ENCODE measurements around the gene POLDIP3. TPM values are rescaled to one million over a fixed set of nuclear protein-coding genes. Genes with fewer than 3 reads are reported as not detected.

Gene POLDIP3
- total RNA-seq, 1 experiment from 2014 or later, result 67.6 TPM

- Histone ChIP-seq H3K4me1 (ENCODE audit: control insufficient read depth in 1 of 2, insufficient read depth in 2 of 2, low read length in 2 of 2) (peaks cover 0 to 24% of the 10 kb centered on the region in 2 experiments; a peak in 3 of 4 replicates), H3K79me2 (ENCODE audit: insufficient read depth, low read length) (peaks cover 77% of the 10 kb centered on the region), H3K9me2 (ENCODE audit: insufficient read depth) (no peaks in the 10 kb centered on the region), H3K36me3 (ENCODE audit: control insufficient read depth in 1 of 2, insufficient read depth in 2 of 2, low read length in 2 of 2) (no peaks in the 10 kb centered on the region), H3K4me3 (replicated peaks in 1 of 2; ENCODE audit: low read depth in 1 of 2, low read length in 2 of 2) (no peak overlapping the region), H3K27ac (ENCODE audit: low read depth, low read length) (no peak overlapping the region), H3K4me2 (ENCODE audit: low read length) (no peak overlapping the region), H3K9me3 (ENCODE audit: control insufficient read depth in 1 of 2, insufficient read depth in 1 of 2, low read depth in 1 of 2, low read length in 2 of 2) (no peaks in the 10 kb centered on the region), H4K20me1 (ENCODE audit: insufficient read depth) (no peaks in the 10 kb centered on the region), H3K9ac (ENCODE audit: low read length) (no peak overlapping the region), H3K27me3 (ENCODE audit: insufficient read depth, low read length) (no peaks in the 10 kb centered on the region), H2AFZ (ENCODE audit: low read depth, low read length, poor library complexity, severe bottlenecking) (no peak overlapping the region)
- ChIA-PET POLR2A (interaction anchor here (1.2 kb wide), 1 partner anchor 28 kb away, joined by 3 read pairs; the partner anchor contains the start of gene POLDIP3), RAD21 (ENCODE audit: low non-redundant PET in 1 of 2, low total read pairs in 2 of 2, uncharacterized antibody in 2 of 2, unreplicated experiment in 2 of 2) (no interaction called here), CTCF (no interaction called here)
- intact Hi-C loops (cut with micrococcal nuclease), result no loop called here
- ATAC-seq (no peak), DNase-seq (ENCODE audit: low read depth, low spot score) (no peak)
- BruUV-seq (replicated peaks), result no TSS peak
- TF ChIP-seq TCF7L2 (IDR thresholded peaks at IDR 0.05; ENCODE audit: borderline replicate concordance, extremely low read depth, insufficient read depth, insufficient read length) (no peak), JUND (IDR thresholded peaks at IDR 0.05) (no peak), RAD21 (IDR thresholded peaks at IDR 0.05; ENCODE audit: low read depth) (no peak), EZH2phosphoT487 (IDR thresholded peaks at IDR 0.05; ENCODE audit: borderline replicate concordance) (no peak), POLR2A (IDR thresholded peaks at IDR 0.05; ENCODE audit: borderline replicate concordance, extremely low read depth, insufficient read depth, insufficient read length) (no peak), ZNF274 (IDR thresholded peaks at IDR 0.05; ENCODE audit: low read depth, low read length) (no peak)
- TF ChIP-seq, protein P1, sequence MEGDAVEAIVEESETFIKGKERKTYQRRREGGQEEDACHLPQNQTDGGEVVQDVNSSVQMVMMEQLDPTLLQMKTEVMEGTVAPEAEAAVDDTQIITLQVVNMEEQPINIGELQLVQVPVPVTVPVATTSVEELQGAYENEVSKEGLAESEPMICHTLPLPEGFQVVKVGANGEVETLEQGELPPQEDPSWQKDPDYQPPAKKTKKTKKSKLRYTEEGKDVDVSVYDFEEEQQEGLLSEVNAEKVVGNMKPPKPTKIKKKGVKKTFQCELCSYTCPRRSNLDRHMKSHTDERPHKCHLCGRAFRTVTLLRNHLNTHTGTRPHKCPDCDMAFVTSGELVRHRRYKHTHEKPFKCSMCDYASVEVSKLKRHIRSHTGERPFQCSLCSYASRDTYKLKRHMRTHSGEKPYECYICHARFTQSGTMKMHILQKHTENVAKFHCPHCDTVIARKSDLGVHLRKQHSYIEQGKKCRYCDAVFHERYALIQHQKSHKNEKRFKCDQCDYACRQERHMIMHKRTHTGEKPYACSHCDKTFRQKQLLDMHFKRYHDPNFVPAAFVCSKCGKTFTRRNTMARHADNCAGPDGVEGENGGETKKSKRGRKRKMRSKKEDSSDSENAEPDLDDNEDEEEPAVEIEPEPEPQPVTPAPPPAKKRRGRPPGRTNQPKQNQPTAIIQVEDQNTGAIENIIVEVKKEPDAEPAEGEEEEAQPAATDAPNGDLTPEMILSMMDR (IDR thresholded peaks at IDR 0.05 in 2 of 3, conservative IDR thresholded peaks at IDR 0.05 in 1 of 3; ENCODE audit: borderline replicate concordance in 1 of 3, insufficient read depth in 1 of 3, low read depth in 2 of 3, low read length in 2 of 3), result no peak
- TF ChIP-seq, protein P2, sequence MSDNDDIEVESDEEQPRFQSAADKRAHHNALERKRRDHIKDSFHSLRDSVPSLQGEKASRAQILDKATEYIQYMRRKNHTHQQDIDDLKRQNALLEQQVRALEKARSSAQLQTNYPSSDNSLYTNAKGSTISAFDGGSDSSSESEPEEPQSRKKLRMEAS (IDR thresholded peaks at IDR 0.05), result no peak
- TF ChIP-seq, protein P3, sequence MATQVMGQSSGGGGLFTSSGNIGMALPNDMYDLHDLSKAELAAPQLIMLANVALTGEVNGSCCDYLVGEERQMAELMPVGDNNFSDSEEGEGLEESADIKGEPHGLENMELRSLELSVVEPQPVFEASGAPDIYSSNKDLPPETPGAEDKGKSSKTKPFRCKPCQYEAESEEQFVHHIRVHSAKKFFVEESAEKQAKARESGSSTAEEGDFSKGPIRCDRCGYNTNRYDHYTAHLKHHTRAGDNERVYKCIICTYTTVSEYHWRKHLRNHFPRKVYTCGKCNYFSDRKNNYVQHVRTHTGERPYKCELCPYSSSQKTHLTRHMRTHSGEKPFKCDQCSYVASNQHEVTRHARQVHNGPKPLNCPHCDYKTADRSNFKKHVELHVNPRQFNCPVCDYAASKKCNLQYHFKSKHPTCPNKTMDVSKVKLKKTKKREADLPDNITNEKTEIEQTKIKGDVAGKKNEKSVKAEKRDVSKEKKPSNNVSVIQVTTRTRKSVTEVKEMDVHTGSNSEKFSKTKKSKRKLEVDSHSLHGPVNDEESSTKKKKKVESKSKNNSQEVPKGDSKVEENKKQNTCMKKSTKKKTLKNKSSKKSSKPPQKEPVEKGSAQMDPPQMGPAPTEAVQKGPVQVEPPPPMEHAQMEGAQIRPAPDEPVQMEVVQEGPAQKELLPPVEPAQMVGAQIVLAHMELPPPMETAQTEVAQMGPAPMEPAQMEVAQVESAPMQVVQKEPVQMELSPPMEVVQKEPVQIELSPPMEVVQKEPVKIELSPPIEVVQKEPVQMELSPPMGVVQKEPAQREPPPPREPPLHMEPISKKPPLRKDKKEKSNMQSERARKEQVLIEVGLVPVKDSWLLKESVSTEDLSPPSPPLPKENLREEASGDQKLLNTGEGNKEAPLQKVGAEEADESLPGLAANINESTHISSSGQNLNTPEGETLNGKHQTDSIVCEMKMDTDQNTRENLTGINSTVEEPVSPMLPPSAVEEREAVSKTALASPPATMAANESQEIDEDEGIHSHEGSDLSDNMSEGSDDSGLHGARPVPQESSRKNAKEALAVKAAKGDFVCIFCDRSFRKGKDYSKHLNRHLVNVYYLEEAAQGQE (IDR thresholded peaks at IDR 0.05; ENCODE audit: low read depth), result no peak
These were observed 28.3 kb upstream of the POLDIP3 start for GRCh38 chr22:42642806-42643633.
